Testis (tissue), 2 donors: Measurements from ENCODE around the gene CDKL4.

Experiments
- CTCF ChIP-seq, 3 experiments: fragments of 450-650 bp in 2 of 3; fragments of 200-600 bp in 1 of 3; sonication (generic) in 1 of 3; IDR thresholded peaks; one replicate each; pipeline ENCODE4 v1.5.1; 2016 to 2019; ENCODE audit warnings: antibody characterized with exemption in 3 of 3, mild to moderate bottlenecking in 2 of 3, moderate library complexity in 1 of 3
- POLR2A ChIP-seq: fragments of 450-650 bp; IDR thresholded peaks from one replicate; pipeline ENCODE4 v1.6.1; 2017; ENCODE audit warnings: antibody characterized with exemption, mild to moderate bottlenecking, moderate library complexity

GRCh38 chr2:39241588-39241987 lies 2.2 kb downstream of the CDKL4 start:
- TF ChIP-seq CTCF (IDR thresholded peaks at IDR 0.05) (no peak), POLR2A (no peak)
